Measurements from ENCODE around the gene SHOC2. TPM values are rescaled to one million over a fixed set of nuclear protein-coding genes. Genes with fewer than 3 reads are reported as not detected.

Gene SHOC2
- total and polyA plus RNA-seq, 2 of the 13 experiments (the other 11 are each of a cell fraction or from before 2014, with no cell fraction given): 8.6 to 25.5 TPM

DNA sequence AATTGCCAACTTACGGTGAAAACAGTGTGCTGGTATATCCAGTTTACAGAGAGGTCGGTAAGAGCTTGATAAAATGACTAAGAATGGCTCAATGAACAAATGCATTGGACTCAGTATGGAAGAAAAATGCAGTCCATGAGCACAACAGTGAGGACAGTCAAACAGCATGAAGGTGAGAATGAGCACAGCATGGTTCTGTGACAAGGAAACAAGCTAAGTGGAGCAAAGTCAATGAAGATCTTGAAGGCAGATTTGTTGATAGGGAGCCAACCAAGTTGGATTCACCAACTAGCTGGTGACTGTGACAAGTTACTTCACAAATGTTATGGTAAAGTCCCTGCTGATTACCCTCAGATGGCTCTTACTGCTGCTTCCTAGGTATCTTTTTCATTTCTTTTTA, 75.9 kb downstream of the SHOC2 start:
- TF ChIP-seq ZFP41 (CRISPR knock-in tag; IDR thresholded peaks at IDR 0.05; ENCODE audit: borderline replicate concordance): no peak
- TF ChIP-seq CREM (IDR thresholded peaks at IDR 0.05): no peak
- TF ChIP-seq CREM (CRISPR knock-in tag; IDR thresholded peaks at IDR 0.05): no peak
- no peak for TF ChIP-seq ELF1 (CRISPR knock-in tag; IDR thresholded peaks at IDR 0.05)
- TF ChIP-seq YEATS2 (CRISPR knock-in tag; IDR thresholded peaks at IDR 0.05; ENCODE audit: borderline replicate concordance): no peak
- no peak for TF ChIP-seq FOSL2 (CRISPR knock-in tag; IDR thresholded peaks at IDR 0.05)
- TF ChIP-seq ZNF747 (CRISPR knock-in tag; IDR thresholded peaks at IDR 0.05; ENCODE audit: borderline replicate concordance): no peak
- TF ChIP-seq, protein P1, sequence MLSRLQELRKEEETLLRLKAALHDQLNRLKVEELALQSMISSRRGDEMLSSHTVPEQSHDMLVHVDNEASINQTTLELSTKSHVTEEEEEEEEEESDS (CRISPR knock-in tag; IDR thresholded peaks at IDR 0.05; ENCODE audit: borderline replicate concordance): no peak
- TF ChIP-seq MED8 (CRISPR knock-in tag; IDR thresholded peaks at IDR 0.05; ENCODE audit: insufficient replicate concordance): no peak
- TF ChIP-seq AKAP8 (CRISPR knock-in tag; IDR thresholded peaks at IDR 0.05): no peak
- TF ChIP-seq HOXA5 (CRISPR knock-in tag; IDR thresholded peaks at IDR 0.05): no peak
- no peak for TF ChIP-seq PRMT3 (CRISPR knock-in tag; IDR thresholded peaks at IDR 0.05; ENCODE audit: borderline replicate concordance, low read depth)
- no peak for TF ChIP-seq MXD1 (CRISPR knock-in tag; IDR thresholded peaks at IDR 0.05)
- TF ChIP-seq ZBTB39 (CRISPR knock-in tag; IDR thresholded peaks at IDR 0.05): no peak
- no peak for TF ChIP-seq ZNF343 (CRISPR knock-in tag; IDR thresholded peaks at IDR 0.05)
- TF ChIP-seq ZNF589 (CRISPR knock-in tag; conservative IDR thresholded peaks at IDR 0.05): no peak
- no peak for TF ChIP-seq ZNF720 (CRISPR knock-in tag; IDR thresholded peaks at IDR 0.05)
- no peak for TF ChIP-seq EED (CRISPR knock-in tag; IDR thresholded peaks at IDR 0.05)
- TF ChIP-seq ZNF224 (CRISPR knock-in tag; IDR thresholded peaks at IDR 0.05): no peak
- no peak for TF ChIP-seq ZFP37 (CRISPR knock-in tag; IDR thresholded peaks at IDR 0.05; ENCODE audit: borderline replicate concordance)
- TF ChIP-seq SMARCE1 (IDR thresholded peaks at IDR 0.05; ENCODE audit: borderline replicate concordance): no peak
- no peaks in the 10 kb centered on the region for H4K20me1 ChIP-seq (ENCODE audit: insufficient read depth, low read length)
- ATAC-seq: no peak
- CTCF ChIA-PET (ENCODE audit: low intra/inter-chr PET ratio, low total read pairs): no interaction called here
- no peak overlapping the region for H3K4me3 ChIP-seq (replicated peaks in 1 of 3; ENCODE audit: insufficient read depth in 1 of 3, low read depth in 2 of 3, low read length in 3 of 3)
- no peaks in the 10 kb centered on the region for H3K79me2 ChIP-seq (ENCODE audit: insufficient read depth, low read length)
- no peaks in the 10 kb centered on the region for H3K27me3 ChIP-seq (ENCODE audit: control insufficient read depth in 1 of 2, insufficient read depth in 2 of 2, low read length in 2 of 2)
- WGBS (ENCODE audit: low lambda C conversion rate): 100% methylated on average over 2 of the region's 2 CpGs
- peaks cover 0 to 2% of the 10 kb centered on the region in 2 experiments; a peak in 1 of 5 replicates for H3K36me3 ChIP-seq (replicated peaks in 1 of 2; ENCODE audit: control insufficient read depth in 1 of 2, insufficient read depth in 2 of 2, low read length in 2 of 2)
- no peak for FAIRE-seq
- H3K4me1 ChIP-seq (ENCODE audit: insufficient read depth, low read length): no peaks in the 10 kb centered on the region
- no peak for DNase-seq (ENCODE audit: low spot score)
- H3K9me3 ChIP-seq (ENCODE audit: low read length): no peaks in the 10 kb centered on the region
- no peak overlapping the region for H3K9ac ChIP-seq (ENCODE audit: insufficient read depth, low read depth, low read length)
- BruUV-seq (replicated peaks): no TSS peak
- POLR2A ChIA-PET: no interaction called here
- H3K27ac ChIP-seq (ENCODE audit: extremely low read length, insufficient read depth, low read length): no peak overlapping the region
- intact Hi-C loops (cut with micrococcal nuclease; ENCODE audit: unreplicated experiment) (no loop called here), in situ Hi-C loops (cut with HindIII; ENCODE audit: extremely low pct_ligation_motif_present, low pct_unique_long_range_greater_than_20kb) (no loop called here)
- H3K4me2 ChIP-seq (ENCODE audit: low read depth, low read length): no peak overlapping the region
- no peak overlapping the region for H2AFZ ChIP-seq (ENCODE audit: low read length)
